Esophagus squamous epithelium (tissue), 5 donors: ENCODE data around the gene SETBP1. TPM values are rescaled to one million over a fixed set of nuclear protein-coding genes. Genes with fewer than 3 reads are reported as not detected.

ENCODE experiments used
- DNase-seq: peaks from one replicate; lab custom pipeline; 2025; lab: John Stamatoyannopoulos, UW
- H3K27ac ChIP-seq, 4 donors: fragments of 200-600 bp; sonication (generic); one replicate each; pipeline ENCODE4 v1.5.1; 2016 to 2019; ENCODE audit warnings: mild to moderate bottlenecking in 1 of 4
- H3K27me3 ChIP-seq, 4 donors: fragments of 200-600 bp; sonication (generic); 1 replicate in 3 of 4; 2 replicates in 1 of 4; pipeline versions ENCODE4 v1.5.1 to v1.6.0; 2017 to 2021; ENCODE audit warnings: antibody characterized with exemption in 1 of 4
- H3K36me3 ChIP-seq, 3 donors: fragments of 200-600 bp; sonication (generic); one replicate each; pipeline ENCODE4 v1.5.1; 2016 to 2019
- H3K4me1 ChIP-seq, 3 donors: fragments of 200-600 bp; sonication (generic); one replicate each; pipeline ENCODE4 v1.5.1; 2017 to 2019
- H3K4me3 ChIP-seq, 4 donors: fragments of 200-600 bp; sonication (generic); 1 replicate in 3 of 4; 2 replicates in 1 of 4; pipeline ENCODE4 v1.5.1; 2016 to 2019; ENCODE audit warnings: mild to moderate bottlenecking in 2 of 4, moderate library complexity in 1 of 4
- H3K9me3 ChIP-seq, 3 donors: fragments of 200-600 bp; sonication (generic); one replicate each; pipeline ENCODE4 v1.5.1; 2016 to 2019
- POLR2A ChIP-seq, 4 donors: fragments of 450-650 bp; IDR thresholded peaks; one replicate each; pipeline ENCODE4 v1.6.1; 2017; ENCODE audit warnings: antibody characterized with exemption in 4 of 4, mild to moderate bottlenecking in 4 of 4, moderate library complexity in 3 of 4
- WGBS, 2 donors: methylation state at CpG; one replicate each; pipeline ENCODE4 v1.1.5; 2018; 5-methylcytosine and 5-hydroxymethylcytosine counted together
- intact Hi-C: fragments of 100-400 bp; cut with DNase I; formaldehyde crosslinking; loops from one replicate; pipeline ENCODE4 v1.15.0; 2022
- total RNA-seq, 4 donors: library from RNA; depleted of rRNA; stranded (reverse); fragments of >200 nt; gene quantifications; one replicate each; pipeline ENCODE4 v1.1.0, GENCODE V29; 2016
- TF ChIP-seq, protein P1 (sequence below), 6 experiments: fragments of 450-650 bp in 4 of 6; fragments of 200-600 bp in 2 of 6; sonication (generic) in 2 of 6; IDR thresholded peaks; one replicate each; pipeline ENCODE4 v1.5.1; 2016 to 2019; ENCODE audit warnings: antibody characterized with exemption in 6 of 6, mild to moderate bottlenecking in 4 of 6, moderate library complexity in 4 of 6
- donor health status: DM: yes; HTN: yes; CAD: no.

The SETBP1 gene
- total RNA-seq, 4 donors from 2014 or later: 2.6 to 18.5 (median 6.4) TPM

GRCh38 chr18:45044787-45045186, 364.1 kb downstream of the SETBP1 start:
- Histone ChIP-seq H3K27me3 (no peaks in the 10 kb centered on the region), H3K4me3 (no peak overlapping the region), H3K36me3 (no peaks in the 10 kb centered on the region), H3K27ac (no peak overlapping the region), H3K9me3 (no peaks in the 10 kb centered on the region), H3K4me1 (peaks cover 0 to 7% (median 0%) of the 10 kb centered on the region in 3 donors)
- no peak for DNase-seq
- no peak for TF ChIP-seq POLR2A (IDR thresholded peaks at IDR 0.05)
- TF ChIP-seq, protein P1, sequence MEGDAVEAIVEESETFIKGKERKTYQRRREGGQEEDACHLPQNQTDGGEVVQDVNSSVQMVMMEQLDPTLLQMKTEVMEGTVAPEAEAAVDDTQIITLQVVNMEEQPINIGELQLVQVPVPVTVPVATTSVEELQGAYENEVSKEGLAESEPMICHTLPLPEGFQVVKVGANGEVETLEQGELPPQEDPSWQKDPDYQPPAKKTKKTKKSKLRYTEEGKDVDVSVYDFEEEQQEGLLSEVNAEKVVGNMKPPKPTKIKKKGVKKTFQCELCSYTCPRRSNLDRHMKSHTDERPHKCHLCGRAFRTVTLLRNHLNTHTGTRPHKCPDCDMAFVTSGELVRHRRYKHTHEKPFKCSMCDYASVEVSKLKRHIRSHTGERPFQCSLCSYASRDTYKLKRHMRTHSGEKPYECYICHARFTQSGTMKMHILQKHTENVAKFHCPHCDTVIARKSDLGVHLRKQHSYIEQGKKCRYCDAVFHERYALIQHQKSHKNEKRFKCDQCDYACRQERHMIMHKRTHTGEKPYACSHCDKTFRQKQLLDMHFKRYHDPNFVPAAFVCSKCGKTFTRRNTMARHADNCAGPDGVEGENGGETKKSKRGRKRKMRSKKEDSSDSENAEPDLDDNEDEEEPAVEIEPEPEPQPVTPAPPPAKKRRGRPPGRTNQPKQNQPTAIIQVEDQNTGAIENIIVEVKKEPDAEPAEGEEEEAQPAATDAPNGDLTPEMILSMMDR (IDR thresholded peaks at IDR 0.05): no peak
- intact Hi-C loops: no loop called here
- 95 to 96% methylated on average over 7 of the region's 7 CpGs for WGBS, 2 donors

- DNase-seq: no peak
- Histone ChIP-seq H3K27me3 (no peaks in the 10 kb centered on the region), H3K27ac (no peak overlapping the region), H3K36me3 (no peaks in the 10 kb centered on the region), H3K4me1 (peaks cover 0 to 22% (median 9%) of the 10 kb centered on the region in 3 donors), H3K9me3 (no peaks in the 10 kb centered on the region), H3K4me3 (no peak overlapping the region)
- WGBS, 2 donors: 79 to 81% methylated on average over 3 of the region's 3 CpGs
- intact Hi-C loops: no loop called here
- TF ChIP-seq POLR2A (IDR thresholded peaks at IDR 0.05): no peak
- TF ChIP-seq, protein P1 (IDR thresholded peaks at IDR 0.05): no peak
Observed at GRCh38 chr18:45046228-45046627, 365.5 kb downstream of the SETBP1 start.

DNA sequence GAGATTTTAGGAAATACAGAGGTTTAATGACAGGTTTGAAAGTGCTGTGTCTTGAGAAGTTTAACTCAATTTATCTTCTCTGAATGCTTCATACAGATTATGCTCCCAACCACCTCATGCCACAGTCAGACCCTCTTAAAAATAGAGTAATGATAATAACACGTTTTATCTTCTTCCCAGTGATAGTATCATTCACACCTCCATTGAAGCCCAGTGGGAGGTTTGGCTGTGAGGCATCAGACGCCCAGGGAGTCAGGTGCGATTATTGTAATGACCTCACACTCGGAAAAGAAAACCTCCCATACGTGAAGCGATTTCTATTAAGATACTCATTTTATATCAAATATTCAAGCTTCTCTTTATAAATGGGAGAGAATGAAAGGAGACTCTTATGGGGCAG, 366.3 kb downstream of the SETBP1 start:
- TF ChIP-seq POLR2A (IDR thresholded peaks at IDR 0.05): no peak
- TF ChIP-seq, protein P1 (IDR thresholded peaks at IDR 0.05): no peak
- intact Hi-C loops: no loop called here
- Histone ChIP-seq H3K4me3 (no peak overlapping the region), H3K4me1 (peaks cover 0 to 27% (median 9%) of the 10 kb centered on the region in 3 donors), H3K36me3 (no peaks in the 10 kb centered on the region), H3K9me3 (no peaks in the 10 kb centered on the region), H3K27me3 (no peaks in the 10 kb centered on the region), H3K27ac (no peak overlapping the region)
- WGBS, 2 donors: 86 to 92% methylated on average over 6 of the region's 6 CpGs
- DNase-seq: no peak

DNA sequence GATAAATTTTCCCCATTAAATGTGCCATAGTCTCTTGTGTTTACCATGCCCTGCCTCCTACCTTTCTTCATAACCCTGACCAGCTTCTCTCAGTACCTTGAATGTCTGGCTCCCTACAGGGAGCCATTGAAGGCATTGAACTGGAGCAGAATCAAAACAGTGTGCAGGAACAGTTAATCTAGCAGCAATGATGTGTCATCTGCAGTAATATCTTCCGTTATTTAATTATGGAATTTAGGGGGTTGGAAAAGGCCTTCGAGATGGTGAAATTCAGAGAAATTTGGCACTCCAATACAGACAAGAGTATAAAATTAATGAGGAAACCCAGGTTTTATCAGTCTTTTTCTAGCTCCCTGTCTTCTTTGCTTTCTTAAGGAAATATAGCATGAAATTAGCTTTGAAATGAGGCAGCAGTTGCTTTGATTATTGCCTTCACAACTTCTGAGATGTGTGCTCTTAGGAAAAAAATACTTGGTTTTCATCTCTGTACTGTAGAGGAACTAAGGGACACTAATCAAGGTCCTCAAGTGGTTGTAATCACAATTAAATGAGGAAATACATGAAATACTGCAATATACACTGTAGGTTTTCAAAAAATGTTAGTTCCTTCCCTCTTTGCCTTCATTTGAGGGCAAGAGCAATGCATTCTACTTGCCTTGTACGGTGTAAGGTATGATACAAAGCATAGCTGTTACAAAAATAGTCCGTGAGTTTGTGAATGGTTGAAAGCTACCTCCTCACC, 369.1 kb downstream of the SETBP1 start:
- DNase-seq: no peak
- 86 to 88% methylated on average over 4 of the region's 4 CpGs for WGBS, 2 donors
- no peak for TF ChIP-seq POLR2A (IDR thresholded peaks at IDR 0.05)
- intact Hi-C loops: no loop called here
- peaks cover 0 to 28% (median 9%) of the 10 kb centered on the region in 3 donors for H3K4me1 ChIP-seq
- no peak overlapping the region for H3K4me3 ChIP-seq
- no peaks in the 10 kb centered on the region for H3K36me3 ChIP-seq
- peak overlapping the region in 1 of 4 donors; percentile 29 for H3K27ac ChIP-seq
- no peaks in the 10 kb centered on the region for H3K27me3 ChIP-seq
- H3K9me3 ChIP-seq: no peaks in the 10 kb centered on the region

- TF ChIP-seq, protein P1 (IDR thresholded peaks at IDR 0.05): no peak
- TF ChIP-seq POLR2A (IDR thresholded peaks at IDR 0.05): no peak
- H3K27ac ChIP-seq: peak overlapping the region in 2 of 4 donors; percentile 9 to 29
- no peak overlapping the region for H3K4me3 ChIP-seq
- intact Hi-C loops: no loop called here
- peaks cover 0 to 28% (median 9%) of the 10 kb centered on the region in 3 donors for H3K4me1 ChIP-seq
- no peaks in the 10 kb centered on the region for H3K36me3 ChIP-seq
- no peaks in the 10 kb centered on the region for H3K27me3 ChIP-seq
- DNase-seq: no peak
- no peaks in the 10 kb centered on the region for H3K9me3 ChIP-seq
- 26 to 35% methylated on average over 3 of the region's 3 CpGs for WGBS, 2 donors
Observed at GRCh38 chr18:45050712-45051601, 370.3 kb downstream of the SETBP1 start.
